ENCODE data around the gene SYP. TPM values are rescaled to one million over a fixed set of nuclear protein-coding genes. Genes with fewer than 3 reads are reported as not detected.

The SYP gene
- total RNA-seq, 1 donor from 2014 or later, result 0.17 TPM

DNA sequence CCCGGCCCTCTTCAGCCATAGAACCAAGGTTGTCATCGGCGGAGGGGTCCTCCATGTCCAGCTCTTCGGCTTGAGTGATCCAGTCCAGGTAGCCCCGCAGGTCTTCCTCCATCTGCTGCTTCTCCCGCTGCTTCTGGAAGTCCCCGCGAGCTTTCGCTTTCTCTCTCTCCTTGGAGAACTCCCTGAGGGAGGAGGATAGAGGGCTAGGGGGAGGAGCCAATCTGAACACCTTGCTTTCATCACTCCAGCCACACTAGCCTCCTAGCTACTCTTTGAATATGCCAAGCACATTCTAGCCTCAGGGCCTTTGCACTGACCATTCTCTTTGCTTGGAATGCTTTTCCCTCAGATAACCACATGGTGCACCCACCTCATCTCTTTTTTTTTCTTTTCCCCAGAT is 27.0 kb upstream of the SYP start:
- no peak for DNase-seq (ENCODE audit: low read depth)
- TF ChIP-seq, protein P1, sequence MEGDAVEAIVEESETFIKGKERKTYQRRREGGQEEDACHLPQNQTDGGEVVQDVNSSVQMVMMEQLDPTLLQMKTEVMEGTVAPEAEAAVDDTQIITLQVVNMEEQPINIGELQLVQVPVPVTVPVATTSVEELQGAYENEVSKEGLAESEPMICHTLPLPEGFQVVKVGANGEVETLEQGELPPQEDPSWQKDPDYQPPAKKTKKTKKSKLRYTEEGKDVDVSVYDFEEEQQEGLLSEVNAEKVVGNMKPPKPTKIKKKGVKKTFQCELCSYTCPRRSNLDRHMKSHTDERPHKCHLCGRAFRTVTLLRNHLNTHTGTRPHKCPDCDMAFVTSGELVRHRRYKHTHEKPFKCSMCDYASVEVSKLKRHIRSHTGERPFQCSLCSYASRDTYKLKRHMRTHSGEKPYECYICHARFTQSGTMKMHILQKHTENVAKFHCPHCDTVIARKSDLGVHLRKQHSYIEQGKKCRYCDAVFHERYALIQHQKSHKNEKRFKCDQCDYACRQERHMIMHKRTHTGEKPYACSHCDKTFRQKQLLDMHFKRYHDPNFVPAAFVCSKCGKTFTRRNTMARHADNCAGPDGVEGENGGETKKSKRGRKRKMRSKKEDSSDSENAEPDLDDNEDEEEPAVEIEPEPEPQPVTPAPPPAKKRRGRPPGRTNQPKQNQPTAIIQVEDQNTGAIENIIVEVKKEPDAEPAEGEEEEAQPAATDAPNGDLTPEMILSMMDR (conservative IDR thresholded peaks at IDR 0.05; ENCODE audit: low read depth, low read length), result no peak
- H3K4me3 ChIP-seq (ENCODE audit: low read depth, low read length), result no peak overlapping the region

DNA sequence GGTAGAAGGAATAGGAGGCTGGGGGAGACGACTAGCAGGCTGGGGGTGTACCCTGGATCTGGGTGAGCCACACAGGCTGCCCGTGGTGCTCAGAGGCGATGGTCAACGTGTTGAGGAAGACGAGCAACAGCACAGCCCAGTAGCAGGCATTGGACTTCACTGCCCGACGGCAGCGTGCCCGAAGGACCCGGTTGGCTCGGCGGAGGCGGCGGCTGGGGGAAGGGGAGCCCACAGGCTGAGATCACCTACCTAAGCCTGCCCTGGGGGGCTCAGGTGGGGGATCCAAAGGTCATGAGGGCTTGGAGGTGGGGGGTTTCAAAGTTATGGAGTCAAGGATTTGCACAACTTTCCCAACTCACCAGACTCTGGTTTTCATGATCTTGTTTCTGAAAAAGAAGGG is 25.9 kb upstream of the SYP start:
- no peak for DNase-seq (ENCODE audit: low read depth)
- TF ChIP-seq, protein P1 (conservative IDR thresholded peaks at IDR 0.05; ENCODE audit: low read depth, low read length), result no peak

DNA sequence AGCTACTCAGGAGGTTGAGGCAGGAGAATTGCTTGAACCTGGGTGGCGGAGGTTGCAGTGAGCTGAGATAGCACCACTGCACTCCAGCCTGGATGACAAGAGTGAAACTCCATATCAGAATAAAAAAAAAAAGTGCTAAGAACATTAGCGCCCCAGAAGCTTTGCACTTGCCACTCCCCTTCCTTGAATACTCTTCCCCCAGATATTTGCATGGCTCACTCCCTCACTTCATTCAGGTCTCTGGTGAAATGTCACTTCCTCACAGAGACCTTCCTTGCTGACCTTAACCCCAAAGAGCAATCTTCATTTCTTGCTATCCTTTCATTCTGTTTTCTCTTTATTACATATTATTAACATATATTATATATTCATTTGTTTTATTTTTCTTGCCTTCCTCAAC is 21.9 kb upstream of the SYP start:
- DNase-seq (ENCODE audit: low read depth), result no peak
- TF ChIP-seq, protein P1 (conservative IDR thresholded peaks at IDR 0.05; ENCODE audit: low read depth, low read length), result no peak
- no peak overlapping the region for H3K4me3 ChIP-seq (ENCODE audit: low read depth, low read length)

More for the DNA sequence above, 25.9 kb upstream of the SYP start:
- no peak overlapping the region for H3K4me3 ChIP-seq (ENCODE audit: low read depth, low read length)

DNA sequence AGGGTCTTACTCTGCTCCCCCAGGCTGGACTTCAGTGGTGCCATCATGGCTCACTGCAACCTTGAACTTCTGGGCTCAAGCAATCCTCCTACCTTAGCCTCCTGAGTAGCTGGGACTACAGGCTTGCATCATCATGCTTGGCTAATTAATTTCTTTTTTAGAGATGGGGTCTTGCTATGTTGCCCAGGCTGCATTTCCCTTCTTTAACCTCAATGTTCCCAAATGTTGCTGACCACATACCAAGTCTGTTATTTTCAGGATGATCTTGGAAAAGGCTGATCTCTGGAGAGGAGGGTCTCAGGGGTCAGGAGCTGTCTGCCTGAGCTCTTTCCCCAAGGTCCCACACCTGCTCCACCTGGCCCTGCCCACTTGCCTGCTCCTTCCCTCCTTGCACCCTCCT is 20.1 kb upstream of the SYP start:
- no peak for DNase-seq (ENCODE audit: low read depth)
- H3K4me3 ChIP-seq (ENCODE audit: low read depth, low read length), result no peak overlapping the region
- TF ChIP-seq, protein P1 (conservative IDR thresholded peaks at IDR 0.05; ENCODE audit: low read depth, low read length), result no peak

DNA sequence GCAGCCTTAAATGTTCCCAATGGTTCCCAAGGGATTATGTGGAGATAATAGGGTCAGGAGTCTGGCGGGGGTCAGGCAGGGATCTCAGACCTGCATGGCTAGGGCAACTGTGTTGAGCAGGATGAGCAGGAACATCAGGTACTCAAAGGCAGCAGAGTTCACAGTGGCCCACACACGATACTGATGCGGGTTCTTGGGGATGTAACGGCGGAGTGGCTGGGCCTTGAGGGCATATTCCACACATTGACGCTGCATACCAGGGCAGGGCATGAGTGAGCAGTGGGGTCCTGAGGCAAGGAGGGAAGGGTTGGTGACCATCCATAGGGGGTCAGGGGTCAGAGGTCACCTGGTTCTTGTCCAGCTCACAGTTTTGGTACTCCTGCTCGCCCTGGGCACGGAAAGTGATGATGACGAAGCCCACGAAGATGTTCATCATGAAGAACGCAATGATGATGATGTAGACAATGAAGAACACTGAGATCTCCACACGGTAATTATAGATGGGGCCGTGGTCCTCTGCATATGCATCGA is 15.1 kb upstream of the SYP start:
- TF ChIP-seq, protein P1 (conservative IDR thresholded peaks at IDR 0.05; ENCODE audit: low read depth, low read length), result no peak
- H3K4me3 ChIP-seq (ENCODE audit: low read depth, low read length), result no peak overlapping the region
- no peak for DNase-seq (ENCODE audit: low read depth)

DNA sequence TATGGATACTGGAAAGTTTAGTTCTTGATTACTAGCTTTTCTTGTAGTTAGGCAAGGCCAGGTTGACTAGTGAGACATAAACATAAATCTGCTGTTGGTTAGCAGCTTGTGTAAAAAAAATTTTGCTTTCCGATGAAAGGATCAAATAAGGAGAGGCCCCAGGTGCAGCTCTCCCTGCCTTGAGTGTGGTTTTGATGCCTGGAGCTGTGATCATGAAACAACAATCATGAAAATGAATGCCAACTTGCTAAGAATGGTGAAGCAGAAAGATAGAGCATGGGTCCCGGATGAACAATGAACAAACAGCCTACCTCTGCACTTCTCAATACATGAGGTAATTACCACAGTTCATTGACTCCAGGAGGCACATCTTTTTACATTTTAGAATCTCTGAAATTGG is 14.4 kb upstream of the SYP start:
- H3K4me3 ChIP-seq (ENCODE audit: low read depth, low read length), result no peak overlapping the region
- no peak for DNase-seq (ENCODE audit: low read depth)
- TF ChIP-seq, protein P1 (conservative IDR thresholded peaks at IDR 0.05; ENCODE audit: low read depth, low read length), result no peak

DNA sequence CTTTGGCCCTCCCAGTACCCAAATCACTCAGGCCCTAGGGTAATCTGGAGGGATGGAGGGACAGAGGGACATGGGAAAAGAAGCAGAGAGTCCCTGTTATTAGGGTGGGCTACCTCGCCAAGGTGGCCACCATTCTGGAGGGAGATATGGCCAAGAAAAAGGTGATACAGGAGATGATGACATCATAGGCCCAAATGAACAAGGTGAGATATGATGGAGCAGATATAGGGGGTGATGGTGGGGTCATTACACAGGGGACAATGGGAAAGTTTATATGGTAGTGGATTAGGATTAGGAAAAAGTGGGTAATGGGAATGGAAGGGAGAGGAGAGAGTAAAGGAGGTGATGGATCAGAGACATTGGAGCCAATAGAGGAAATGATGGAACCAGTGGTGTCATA is 12.9 kb upstream of the SYP start:
- no peak for DNase-seq (ENCODE audit: low read depth)
- TF ChIP-seq, protein P1 (conservative IDR thresholded peaks at IDR 0.05; ENCODE audit: low read depth, low read length), result no peak
- no peak overlapping the region for H3K4me3 ChIP-seq (ENCODE audit: low read depth, low read length)

Measured in epithelial cell of proximal tubule (primary cell).